ENCODE results near the gene HDAC1. TPM values are rescaled to one million over a fixed set of nuclear protein-coding genes. Genes with fewer than 3 reads are reported as not detected.

HDAC1 gene

DNA sequence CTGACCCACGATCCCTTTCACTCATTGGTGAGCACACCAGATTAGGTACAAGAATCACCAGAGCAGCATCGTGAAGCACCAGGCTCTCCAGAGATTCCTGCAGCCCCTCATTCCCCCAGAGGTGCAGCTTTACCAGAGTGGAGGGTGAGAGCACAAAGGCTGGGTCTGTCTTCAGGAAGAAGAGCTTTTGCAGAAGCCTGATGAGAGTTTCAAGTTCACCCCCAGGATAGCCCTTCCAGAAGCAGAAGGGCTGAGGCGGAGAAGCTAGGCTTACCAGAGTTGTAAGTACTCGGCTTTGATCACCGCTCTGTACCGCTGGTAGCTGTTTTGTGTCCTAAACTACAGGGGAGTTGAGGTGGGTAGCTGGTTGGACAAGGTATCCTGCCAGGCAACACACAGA is 73.6 kb downstream of the HDAC1 start:
- Histone ChIP-seq H3K27me3 (ENCODE audit: control insufficient read depth, insufficient read depth, low read length) (no peaks in the 10 kb centered on the region), H3K9ac (ENCODE audit: low read depth, low read length) (no peak overlapping the region), H3K36me3 (ENCODE audit: insufficient read depth, low read length) (peaks cover 53% of the 10 kb centered on the region), H3K4me2 (ENCODE audit: low read length) (no peak overlapping the region), H3K9me3 (replicated peaks; ENCODE audit: low read length) (no peaks in the 10 kb centered on the region), H3K4me3 (ENCODE audit: low read length) (no peak overlapping the region), H3K4me1 (ENCODE audit: control insufficient read depth, insufficient read depth, low read length) (peaks cover 12% of the 10 kb centered on the region)

GRCh38 chr1:32367912-32368635 is 76.2 kb downstream of the HDAC1 start:
- H3K36me3 ChIP-seq (ENCODE audit: insufficient read depth, low read length) = peaks cover 65% of the 10 kb centered on the region
- no peaks in the 10 kb centered on the region for H3K4me1 ChIP-seq (ENCODE audit: control insufficient read depth, insufficient read depth, low read length)
- no peaks in the 10 kb centered on the region for H3K9me3 ChIP-seq (replicated peaks; ENCODE audit: low read length)
- no peak overlapping the region for H3K4me3 ChIP-seq (ENCODE audit: low read length)
- H3K4me2 ChIP-seq (ENCODE audit: low read length) = no peak overlapping the region
- H3K27me3 ChIP-seq (ENCODE audit: control insufficient read depth, insufficient read depth, low read length) = no peaks in the 10 kb centered on the region
- H3K9ac ChIP-seq (ENCODE audit: low read depth, low read length) = no peak overlapping the region

- Histone ChIP-seq H3K9me3 (replicated peaks; ENCODE audit: low read length) (no peaks in the 10 kb centered on the region), H3K36me3 (ENCODE audit: insufficient read depth, low read length) (peaks cover 64% of the 10 kb centered on the region), H3K4me1 (ENCODE audit: control insufficient read depth, insufficient read depth, low read length) (no peaks in the 10 kb centered on the region), H3K27me3 (ENCODE audit: control insufficient read depth, insufficient read depth, low read length) (no peaks in the 10 kb centered on the region), H3K4me3 (ENCODE audit: low read length) (no peak overlapping the region), H3K4me2 (ENCODE audit: low read length) (no peak overlapping the region), H3K9ac (ENCODE audit: low read depth, low read length) (no peak overlapping the region)
These were observed 80.4 kb downstream of the HDAC1 start for GRCh38 chr1:32372149-32372756.

GRCh38 chr1:32373996-32374592 is 82.2 kb downstream of the HDAC1 start:
- Histone ChIP-seq H3K27me3 (ENCODE audit: control insufficient read depth, insufficient read depth, low read length) (no peaks in the 10 kb centered on the region), H3K4me1 (ENCODE audit: control insufficient read depth, insufficient read depth, low read length) (no peaks in the 10 kb centered on the region), H3K36me3 (ENCODE audit: insufficient read depth, low read length) (peaks cover 63% of the 10 kb centered on the region), H3K4me2 (ENCODE audit: low read length) (no peak overlapping the region), H3K9ac (ENCODE audit: low read depth, low read length) (no peak overlapping the region), H3K9me3 (replicated peaks; ENCODE audit: low read length) (no peaks in the 10 kb centered on the region), H3K4me3 (ENCODE audit: low read length) (no peak overlapping the region)

DNA sequence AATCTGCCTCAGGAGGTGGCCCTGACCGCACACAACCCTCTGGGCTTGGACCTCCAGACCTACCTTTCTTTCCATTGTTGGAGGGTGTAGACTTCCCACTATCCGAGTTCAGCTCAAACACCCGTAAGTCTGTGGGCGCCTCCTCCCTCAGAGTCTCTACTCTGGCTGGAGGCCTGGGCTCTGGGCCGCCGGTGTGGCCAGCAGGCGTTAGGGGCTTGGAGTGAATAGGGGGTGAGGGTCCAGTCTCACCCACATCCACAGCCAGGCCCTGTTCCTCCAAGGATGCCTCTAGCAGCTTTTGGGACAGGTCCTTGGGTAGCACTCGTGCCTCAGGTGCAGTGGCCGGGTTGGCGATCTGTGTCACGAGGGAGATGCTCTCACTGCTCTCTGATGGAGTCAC is 84.3 kb downstream of the HDAC1 start:
- no peak overlapping the region for H3K4me2 ChIP-seq (ENCODE audit: low read length)
- H3K4me1 ChIP-seq (ENCODE audit: control insufficient read depth, insufficient read depth, low read length) = no peaks in the 10 kb centered on the region
- H3K9ac ChIP-seq (ENCODE audit: low read depth, low read length) = no peak overlapping the region
- H3K27me3 ChIP-seq (ENCODE audit: control insufficient read depth, insufficient read depth, low read length) = no peaks in the 10 kb centered on the region
- no peaks in the 10 kb centered on the region for H3K9me3 ChIP-seq (replicated peaks; ENCODE audit: low read length)
- no peak overlapping the region for H3K4me3 ChIP-seq (ENCODE audit: low read length)
- H3K36me3 ChIP-seq (ENCODE audit: insufficient read depth, low read length) = peaks cover 75% of the 10 kb centered on the region

DNA sequence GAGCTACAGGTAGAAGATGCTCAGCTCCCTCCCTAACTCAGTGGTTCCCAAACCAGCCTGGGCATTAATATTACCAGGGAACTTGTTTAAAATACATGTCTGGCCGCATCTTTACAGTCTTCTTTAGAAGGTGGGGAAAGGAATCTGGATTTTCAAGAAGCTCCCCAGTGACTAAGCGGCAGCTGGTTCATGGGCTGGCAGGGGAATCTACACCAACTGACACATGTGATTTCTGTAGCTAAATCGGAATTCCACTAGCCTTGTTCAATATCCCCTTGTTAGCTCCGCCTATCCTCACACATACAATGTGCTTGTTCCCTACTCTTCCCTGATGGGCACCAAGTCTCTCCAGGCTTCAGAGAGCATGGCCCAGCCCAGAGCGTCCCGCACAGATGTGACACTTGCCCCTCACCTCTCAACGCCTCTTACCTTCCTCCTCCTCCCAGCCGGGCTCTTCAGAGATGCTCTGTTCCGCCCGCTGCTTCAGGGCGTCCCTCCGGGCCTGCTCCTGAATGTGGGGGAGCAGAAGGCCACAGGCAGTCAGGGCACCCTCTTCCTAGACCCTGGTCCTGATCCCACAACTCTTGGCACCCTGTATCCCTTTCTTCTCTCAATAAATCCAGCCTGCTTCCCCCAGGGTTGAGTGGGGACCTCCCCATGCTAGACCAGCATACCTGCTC is 85.8 kb downstream of the HDAC1 start:
- Histone ChIP-seq H3K27me3 (ENCODE audit: control insufficient read depth, insufficient read depth, low read length) (no peaks in the 10 kb centered on the region), H3K9ac (ENCODE audit: low read depth, low read length) (no peak overlapping the region), H3K4me2 (ENCODE audit: low read length) (no peak overlapping the region), H3K4me1 (ENCODE audit: control insufficient read depth, insufficient read depth, low read length) (no peaks in the 10 kb centered on the region), H3K9me3 (replicated peaks; ENCODE audit: low read length) (no peaks in the 10 kb centered on the region), H3K4me3 (ENCODE audit: low read length) (no peak overlapping the region), H3K36me3 (ENCODE audit: insufficient read depth, low read length) (peaks cover 78% of the 10 kb centered on the region)

- Histone ChIP-seq H3K27me3 (ENCODE audit: control insufficient read depth, insufficient read depth, low read length) (no peaks in the 10 kb centered on the region), H3K9ac (ENCODE audit: low read depth, low read length) (no peak overlapping the region), H3K4me3 (ENCODE audit: low read length) (no peak overlapping the region), H3K9me3 (replicated peaks; ENCODE audit: low read length) (no peaks in the 10 kb centered on the region), H3K4me1 (ENCODE audit: control insufficient read depth, insufficient read depth, low read length) (no peaks in the 10 kb centered on the region), H3K36me3 (ENCODE audit: insufficient read depth, low read length) (peaks cover 84% of the 10 kb centered on the region), H3K4me2 (ENCODE audit: low read length) (no peak overlapping the region)
These were observed 88.2 kb downstream of the HDAC1 start for GRCh38 chr1:32380057-32380456.

Small RNAs within 50 kb of the gene (small RNA-seq; reads per million reads assigned to genes)
- not detected for gene RF00017
- not detected for gene RF00019
